ENCODE data around the gene SERINC3. TPM values are rescaled to one million over a fixed set of nuclear protein-coding genes. Genes with fewer than 3 reads are reported as not detected.

SERINC3 gene
- polyA plus RNA-seq, 1 of the 3 experiments (the other 2 are of a cell fraction), result 105 TPM

DNA sequence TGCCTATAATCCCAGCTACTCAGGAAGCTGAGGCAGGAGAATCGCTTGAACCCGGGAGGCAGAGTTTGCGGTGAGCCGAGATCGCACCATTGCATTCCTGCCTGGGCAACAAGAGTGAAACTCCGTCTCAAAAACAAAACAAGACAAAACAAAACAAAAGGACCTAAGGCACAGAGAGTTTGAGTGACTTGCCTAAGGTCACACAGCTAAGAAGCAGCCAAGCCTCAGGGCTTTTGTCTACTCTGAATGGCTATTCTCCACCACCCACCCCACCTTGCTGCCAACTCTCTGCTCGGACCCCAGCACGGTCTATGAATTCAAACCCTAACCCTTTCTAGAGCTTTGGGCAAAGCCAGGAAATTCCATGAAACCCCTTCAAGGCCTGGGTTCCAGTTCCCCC is 65.3 kb downstream of the SERINC3 start:
- 75% methylated on average over 8 of the region's 8 CpGs for WGBS (ENCODE audit: low lambda C conversion rate)
- peaks cover 0 to 4% of the 10 kb centered on the region in 2 experiments; a peak in 1 of 4 replicates for H3K4me1 ChIP-seq (ENCODE audit: control insufficient read depth in 1 of 2, insufficient read depth in 2 of 2, low read depth in 1 of 2, low read length in 1 of 2)
- H3K9me2 ChIP-seq, result no peaks in the 10 kb centered on the region
- H3K27ac ChIP-seq (ENCODE audit: low read depth in 2 of 2, low read length in 1 of 2), result no peak overlapping the region
- H3K4me3 ChIP-seq (ENCODE audit: low read depth in 2 of 2, low read length in 1 of 2), result no peak overlapping the region
- H3K9ac ChIP-seq, result no peak overlapping the region
- H3K27me3 ChIP-seq (ENCODE audit: insufficient read depth), result no peaks in the 10 kb centered on the region
- H3K9me3 ChIP-seq, result no peaks in the 10 kb centered on the region
- H2AFZ ChIP-seq (ENCODE audit: low read depth), result no peak overlapping the region
- H3K36me3 ChIP-seq (replicated peaks in 1 of 2; ENCODE audit: control insufficient read depth in 1 of 2, insufficient read depth in 2 of 2, low read length in 1 of 2), result no peaks in the 10 kb centered on the region
- DNase-seq, result no peak
- no peaks in the 10 kb centered on the region for H3F3A ChIP-seq (replicated peaks; ENCODE audit: insufficient read depth)
- TF ChIP-seq GATA2 (CRISPR knock-in tag; IDR thresholded peaks at IDR 0.05) (no peak), TAF1 (IDR thresholded peaks at IDR 0.05; ENCODE audit: borderline replicate concordance, low read depth, low read length) (no peak)
- H3K79me2 ChIP-seq (ENCODE audit: insufficient read depth), result no peaks in the 10 kb centered on the region
- H3K4me2 ChIP-seq, result no peak overlapping the region
- H4K20me1 ChIP-seq (ENCODE audit: insufficient read depth), result no peaks in the 10 kb centered on the region
- ChIA-PET CTCF (interaction anchor here (0.8 to 2.5 kb wide), 8 partner anchors 15 to 239 kb away, joined by 3 to 8 read pairs (median 6); partner anchors contain the start of gene FITM2), POLR2A (no interaction called here)

- WGBS (ENCODE audit: low lambda C conversion rate), result 61% methylated on average over 3 of the region's 3 CpGs
- Histone ChIP-seq H3F3A (replicated peaks; ENCODE audit: insufficient read depth) (no peaks in the 10 kb centered on the region), H3K27me3 (ENCODE audit: insufficient read depth) (no peaks in the 10 kb centered on the region), H3K4me3 (ENCODE audit: low read depth in 2 of 2, low read length in 1 of 2) (no peak overlapping the region), H2AFZ (ENCODE audit: low read depth) (no peak overlapping the region), H3K9me3 (no peaks in the 10 kb centered on the region), H3K36me3 (replicated peaks in 1 of 2; ENCODE audit: control insufficient read depth in 1 of 2, insufficient read depth in 2 of 2, low read length in 1 of 2) (no peaks in the 10 kb centered on the region), H3K9me2 (no peaks in the 10 kb centered on the region), H3K4me2 (no peak overlapping the region), H3K79me2 (ENCODE audit: insufficient read depth) (no peaks in the 10 kb centered on the region), H3K4me1 (ENCODE audit: control insufficient read depth in 1 of 2, insufficient read depth in 2 of 2, low read depth in 1 of 2, low read length in 1 of 2) (peaks cover 0 to 4% of the 10 kb centered on the region in 2 experiments; a peak in 1 of 4 replicates), H4K20me1 (ENCODE audit: insufficient read depth) (no peaks in the 10 kb centered on the region), H3K9ac (no peak overlapping the region), H3K27ac (ENCODE audit: low read depth in 2 of 2, low read length in 1 of 2) (no peak overlapping the region)
- CTCF ChIA-PET, result interaction anchor here (1.0 to 1.8 kb wide), 3 partner anchors 59 to 144 kb away, joined by 3 to 4 read pairs (median 3); partner anchors contain the start of gene FITM2
- no peak for TF ChIP-seq GABPA (IDR thresholded peaks at IDR 0.05; ENCODE audit: low read depth)
- TF ChIP-seq EZH2phosphoT487 (IDR thresholded peaks at IDR 0.05; ENCODE audit: borderline replicate concordance, low read depth), result no peak
- TF ChIP-seq SIN3A (IDR thresholded peaks at IDR 0.05; ENCODE audit: borderline replicate concordance, low read depth, low read length), result no peak
- TF ChIP-seq, protein P1, sequence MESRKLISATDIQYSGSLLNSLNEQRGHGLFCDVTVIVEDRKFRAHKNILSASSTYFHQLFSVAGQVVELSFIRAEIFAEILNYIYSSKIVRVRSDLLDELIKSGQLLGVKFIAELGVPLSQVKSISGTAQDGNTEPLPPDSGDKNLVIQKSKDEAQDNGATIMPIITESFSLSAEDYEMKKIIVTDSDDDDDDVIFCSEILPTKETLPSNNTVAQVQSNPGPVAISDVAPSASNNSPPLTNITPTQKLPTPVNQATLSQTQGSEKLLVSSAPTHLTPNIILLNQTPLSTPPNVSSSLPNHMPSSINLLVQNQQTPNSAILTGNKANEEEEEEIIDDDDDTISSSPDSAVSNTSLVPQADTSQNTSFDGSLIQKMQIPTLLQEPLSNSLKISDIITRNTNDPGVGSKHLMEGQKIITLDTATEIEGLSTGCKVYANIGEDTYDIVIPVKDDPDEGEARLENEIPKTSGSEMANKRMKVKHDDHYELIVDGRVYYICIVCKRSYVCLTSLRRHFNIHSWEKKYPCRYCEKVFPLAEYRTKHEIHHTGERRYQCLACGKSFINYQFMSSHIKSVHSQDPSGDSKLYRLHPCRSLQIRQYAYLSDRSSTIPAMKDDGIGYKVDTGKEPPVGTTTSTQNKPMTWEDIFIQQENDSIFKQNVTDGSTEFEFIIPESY (IDR thresholded peaks at IDR 0.05; ENCODE audit: borderline replicate concordance, low read depth), result no peak
- DNase-seq, result no peak
- POLR2A ChIA-PET, result no interaction called here
Measured at GRCh38 chr20:44455126-44455525, 66.7 kb downstream of the SERINC3 start.

DNA sequence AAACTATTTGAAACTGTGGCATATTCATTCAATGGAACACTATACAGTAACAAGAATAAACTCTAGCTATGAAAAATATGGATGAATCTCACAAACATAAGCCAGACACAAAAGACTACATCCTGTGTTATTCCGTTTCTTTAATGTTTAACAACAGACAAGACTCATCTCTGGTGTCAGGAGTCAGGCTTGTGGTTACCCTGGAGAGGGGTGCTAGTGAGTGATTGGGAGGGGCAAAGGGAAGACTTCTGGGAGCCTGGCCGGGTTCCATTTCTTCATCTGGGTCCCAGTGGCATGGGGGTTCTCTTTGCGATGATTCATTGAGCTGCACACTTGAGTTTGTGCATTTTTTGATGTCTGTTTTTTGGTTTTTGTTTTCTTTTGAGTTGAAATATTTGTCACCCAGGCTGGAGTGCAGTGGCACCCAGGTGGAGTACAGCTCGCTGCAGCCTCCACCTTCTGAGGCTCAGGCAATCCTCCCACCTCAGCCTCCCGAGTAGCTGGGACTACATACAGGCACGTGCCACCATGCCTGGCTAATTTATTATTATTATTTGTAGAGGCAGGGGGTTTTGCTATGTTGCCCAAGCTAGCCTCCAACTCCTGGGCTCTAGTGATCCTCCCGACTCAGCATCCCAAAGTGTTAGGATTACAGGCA is 67.4 kb downstream of the SERINC3 start:
- Histone ChIP-seq H3K36me3 (replicated peaks in 1 of 2; ENCODE audit: control insufficient read depth in 1 of 2, insufficient read depth in 2 of 2, low read length in 1 of 2) (no peaks in the 10 kb centered on the region), H4K20me1 (ENCODE audit: insufficient read depth) (no peaks in the 10 kb centered on the region), H3K4me1 (ENCODE audit: control insufficient read depth in 1 of 2, insufficient read depth in 2 of 2, low read depth in 1 of 2, low read length in 1 of 2) (peaks cover 0 to 4% of the 10 kb centered on the region in 2 experiments; a peak in 1 of 4 replicates), H3K9me2 (no peaks in the 10 kb centered on the region), H3K4me3 (ENCODE audit: low read depth in 2 of 2, low read length in 1 of 2) (no peak overlapping the region), H3K27ac (ENCODE audit: low read depth in 2 of 2, low read length in 1 of 2) (no peak overlapping the region), H2AFZ (ENCODE audit: low read depth) (no peak overlapping the region), H3K9me3 (no peaks in the 10 kb centered on the region), H3K27me3 (ENCODE audit: insufficient read depth) (no peaks in the 10 kb centered on the region), H3K79me2 (ENCODE audit: insufficient read depth) (no peaks in the 10 kb centered on the region), H3K9ac (no peak overlapping the region), H3K4me2 (no peak overlapping the region), H3F3A (replicated peaks; ENCODE audit: insufficient read depth) (no peaks in the 10 kb centered on the region)
- DNase-seq, result no peak
- ChIA-PET POLR2A (no interaction called here), CTCF (no interaction called here)
- TF ChIP-seq, protein P2, sequence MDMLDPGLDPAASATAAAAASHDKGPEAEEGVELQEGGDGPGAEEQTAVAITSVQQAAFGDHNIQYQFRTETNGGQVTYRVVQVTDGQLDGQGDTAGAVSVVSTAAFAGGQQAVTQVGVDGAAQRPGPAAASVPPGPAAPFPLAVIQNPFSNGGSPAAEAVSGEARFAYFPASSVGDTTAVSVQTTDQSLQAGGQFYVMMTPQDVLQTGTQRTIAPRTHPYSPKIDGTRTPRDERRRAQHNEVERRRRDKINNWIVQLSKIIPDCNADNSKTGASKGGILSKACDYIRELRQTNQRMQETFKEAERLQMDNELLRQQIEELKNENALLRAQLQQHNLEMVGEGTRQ (IDR thresholded peaks at IDR 0.05; ENCODE audit: borderline replicate concordance, low read depth, low read length), result no peak
- TF ChIP-seq, protein P3, sequence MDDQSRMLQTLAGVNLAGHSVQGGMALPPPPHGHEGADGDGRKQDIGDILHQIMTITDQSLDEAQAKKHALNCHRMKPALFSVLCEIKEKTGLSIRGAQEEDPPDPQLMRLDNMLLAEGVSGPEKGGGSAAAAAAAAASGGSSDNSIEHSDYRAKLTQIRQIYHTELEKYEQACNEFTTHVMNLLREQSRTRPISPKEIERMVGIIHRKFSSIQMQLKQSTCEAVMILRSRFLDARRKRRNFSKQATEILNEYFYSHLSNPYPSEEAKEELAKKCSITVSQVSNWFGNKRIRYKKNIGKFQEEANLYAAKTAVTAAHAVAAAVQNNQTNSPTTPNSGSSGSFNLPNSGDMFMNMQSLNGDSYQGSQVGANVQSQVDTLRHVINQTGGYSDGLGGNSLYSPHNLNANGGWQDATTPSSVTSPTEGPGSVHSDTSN (IDR thresholded peaks at IDR 0.05), result no peak
- TF ChIP-seq EP300 (IDR thresholded peaks at IDR 0.05; ENCODE audit: borderline replicate concordance in 1 of 2, low read depth in 1 of 2, low read length in 1 of 2), result no peak
- no peak for TF ChIP-seq TAF1 (IDR thresholded peaks at IDR 0.05; ENCODE audit: borderline replicate concordance, low read depth, low read length)
- no peak for TF ChIP-seq RXRA (IDR thresholded peaks at IDR 0.05; ENCODE audit: borderline replicate concordance, low read depth)
- TF ChIP-seq IRF3 (IDR thresholded peaks at IDR 0.05; ENCODE audit: low read depth, low read length), result no peak
- no peak for TF ChIP-seq MEF2A (IDR thresholded peaks at IDR 0.05; ENCODE audit: borderline replicate concordance, low read depth)
- no peak for TF ChIP-seq RFX5 (IDR thresholded peaks at IDR 0.05; ENCODE audit: low read length)
- TF ChIP-seq TEAD4 (IDR thresholded peaks at IDR 0.05; ENCODE audit: borderline replicate concordance, insufficient read depth), result no peak
- WGBS (ENCODE audit: low lambda C conversion rate), result 56% methylated on average over 7 of the region's 7 CpGs

Measured in SK-N-SH (cell line).